ENCODE data around the gene VAV1.
"Not testable (repeated sequence)": the region's sequence is repeated elsewhere in the genome, so short reads cannot be mapped to it uniquely, and the experiment has no call there.

Gene VAV1

DNA sequence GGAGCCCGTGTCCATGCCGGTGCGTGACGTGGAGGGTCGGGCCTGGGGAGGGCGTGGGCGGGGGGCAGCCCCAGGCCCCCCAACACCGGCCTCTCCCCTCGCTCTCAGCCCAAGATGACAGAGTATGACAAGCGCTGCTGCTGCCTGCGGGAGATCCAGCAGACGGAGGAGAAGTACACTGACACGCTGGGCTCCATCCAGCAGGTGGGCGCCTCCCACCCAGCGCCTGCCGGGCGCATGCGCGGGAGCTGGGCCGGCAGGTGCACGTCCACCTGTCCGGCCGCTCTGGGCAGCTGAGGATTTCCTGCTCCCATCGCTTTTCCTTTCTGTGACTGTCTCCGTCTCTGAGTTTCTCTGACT is 49.8 kb downstream of the VAV1 start:
- DNase-seq: no peak

- no peak for DNase-seq
Observed at GRCh38 chr19:6825076-6825774, 52.7 kb downstream of the VAV1 start.

DNA sequence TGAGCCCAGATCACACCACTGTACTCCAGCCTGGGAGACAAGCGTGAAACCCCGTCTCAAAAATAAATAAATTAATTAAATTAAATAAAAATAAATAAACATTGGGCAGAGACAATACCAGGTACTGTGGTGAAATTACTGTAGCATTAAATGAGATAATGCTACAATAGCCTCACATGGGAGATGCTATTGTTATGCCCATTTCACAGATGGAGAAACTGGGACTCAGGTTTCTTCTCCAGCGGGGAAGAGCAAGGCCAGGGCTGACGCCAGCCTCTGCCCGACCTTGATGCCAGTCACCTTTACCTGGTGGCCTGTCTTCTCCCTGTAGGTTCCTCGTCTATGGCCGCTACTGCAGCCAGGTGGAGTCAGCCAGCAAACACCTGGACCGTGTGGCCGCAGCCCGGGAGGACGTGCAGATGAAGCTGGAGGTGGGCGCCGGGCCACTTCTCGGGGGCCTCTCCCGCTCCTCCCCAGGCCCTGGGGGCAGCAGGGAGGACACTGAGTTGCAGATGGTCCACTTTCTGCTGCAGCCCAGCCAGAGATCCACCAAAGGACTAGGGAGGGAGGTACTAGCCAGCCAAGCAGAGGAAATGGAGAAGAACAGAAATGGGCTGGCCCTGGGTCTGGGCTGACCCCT is 53.9 kb downstream of the VAV1 start:
- DNase-seq: no peak

GRCh38 chr19:6828306-6828697 is 55.8 kb downstream of the VAV1 start:
- no peak for DNase-seq

DNA sequence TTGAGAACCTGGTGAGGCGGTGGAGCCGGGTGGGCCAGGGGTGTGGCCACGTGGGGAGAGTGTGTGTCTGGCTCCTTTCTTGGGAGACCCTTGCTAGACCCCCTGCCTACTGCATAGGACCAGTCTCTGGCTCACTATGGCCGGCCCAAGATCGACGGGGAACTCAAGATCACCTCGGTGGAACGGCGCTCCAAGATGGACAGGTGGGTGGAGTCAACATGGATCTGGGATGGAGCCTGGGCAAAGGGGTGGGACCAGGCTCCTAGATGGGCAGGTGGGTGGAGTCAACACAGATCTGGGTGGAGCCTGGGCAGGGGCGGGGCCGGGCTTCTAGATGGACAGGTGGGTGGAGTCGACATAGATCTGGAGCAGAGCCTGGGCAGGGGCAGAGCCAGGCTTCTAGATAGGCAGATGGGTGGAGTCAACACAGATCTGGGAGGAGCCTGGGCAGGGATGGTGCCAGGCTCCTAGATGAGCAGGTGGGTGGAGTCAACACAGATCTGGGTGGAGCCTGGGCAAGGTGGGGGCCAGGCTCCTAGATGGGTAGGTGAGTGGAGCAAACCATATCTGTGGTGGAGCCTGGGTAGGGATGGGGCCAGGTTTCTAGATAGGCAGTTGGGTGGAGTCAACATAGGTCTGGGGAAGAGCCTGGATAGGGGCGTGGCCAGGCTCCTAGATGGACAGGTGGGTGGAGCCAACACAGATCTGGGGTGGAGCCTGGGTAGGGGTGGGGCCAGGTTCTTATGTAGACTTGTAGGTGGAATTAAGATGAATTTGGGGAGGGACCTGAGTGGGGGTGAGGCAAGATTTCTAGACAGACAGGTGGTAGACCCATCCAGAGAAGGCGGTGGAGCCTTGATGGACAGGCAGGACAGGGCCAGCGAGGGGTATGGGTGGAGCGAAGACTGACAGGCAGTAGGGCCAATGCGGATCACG is 56.5 kb downstream of the VAV1 start:
- DNase-seq: peak; percentile 8

DNA sequence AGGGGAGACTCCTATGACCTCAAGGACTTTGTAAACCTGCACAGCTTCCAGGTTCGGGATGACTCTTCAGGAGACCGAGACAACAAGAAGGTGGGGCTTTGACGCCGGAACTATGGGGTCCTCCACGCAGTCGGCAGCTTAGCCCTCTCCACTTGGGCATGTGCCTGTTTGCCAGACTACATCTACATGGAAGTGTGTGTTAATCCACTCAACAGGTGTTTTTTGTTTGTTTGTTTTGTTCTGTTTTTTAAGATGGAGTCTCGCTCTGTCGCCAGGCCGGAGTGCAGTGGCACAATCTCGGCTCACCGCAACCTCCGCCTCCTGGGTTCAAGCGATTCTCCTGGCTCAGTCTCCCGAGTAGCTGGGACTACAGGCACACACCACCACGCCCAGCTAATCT is 57.3 kb downstream of the VAV1 start:
- not testable (repeated sequence) for DNase-seq

DNA sequence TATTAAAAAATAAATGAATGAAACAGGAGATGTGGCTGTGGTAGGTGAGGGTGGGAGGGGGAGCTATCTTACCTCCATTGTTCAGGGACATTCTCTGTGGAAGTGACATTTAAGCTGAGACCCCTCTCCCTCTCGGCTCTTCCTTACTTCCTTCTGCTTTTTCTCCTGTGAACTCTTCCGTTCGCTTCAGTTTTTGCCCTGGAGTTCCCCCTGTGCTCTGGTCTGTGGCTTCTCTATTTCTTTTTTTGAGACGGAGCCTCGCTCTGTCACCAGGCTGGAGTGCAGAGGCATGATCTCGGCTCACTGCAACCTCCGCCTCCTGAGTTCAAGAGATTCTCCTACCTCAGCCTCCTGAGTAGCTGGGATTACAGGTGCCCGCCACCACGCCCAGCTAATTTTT is 58.6 kb downstream of the VAV1 start:
- not testable (repeated sequence) for DNase-seq

- DNase-seq: no peak
Observed at GRCh38 chr19:6832412-6832811, 59.9 kb downstream of the VAV1 start.

DNA sequence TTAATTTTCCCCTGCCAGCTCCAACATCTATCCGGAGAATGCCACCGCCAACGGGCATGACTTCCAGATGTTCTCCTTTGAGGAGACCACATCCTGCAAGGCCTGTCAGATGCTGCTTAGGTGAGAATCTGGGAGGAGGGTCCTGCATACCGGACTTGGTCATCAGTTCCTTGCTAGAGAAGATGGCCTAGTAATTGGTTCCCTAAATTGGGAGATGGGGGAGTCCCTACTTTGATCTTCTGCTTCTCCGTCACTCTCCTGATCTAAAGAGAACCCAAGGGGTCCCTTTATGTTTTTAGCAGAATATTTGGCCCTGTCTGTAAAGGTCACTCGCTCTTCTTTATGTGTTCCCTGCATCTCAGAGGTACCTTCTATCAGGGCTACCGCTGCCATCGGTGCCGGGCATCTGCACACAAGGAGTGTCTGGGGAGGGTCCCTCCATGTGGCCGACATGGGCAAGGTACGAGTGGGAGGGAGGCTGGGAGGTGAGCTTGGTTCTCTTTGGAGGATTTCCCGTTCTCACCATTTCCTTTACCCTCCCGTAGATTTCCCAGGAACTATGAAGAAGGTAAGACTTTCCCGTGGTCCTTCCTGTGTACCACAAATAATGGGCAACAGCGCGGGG is 60.8 kb downstream of the VAV1 start:
- no peak for DNase-seq

GRCh38 chr19:6834433-6834832 is 61.9 kb downstream of the VAV1 start:
- no peak for DNase-seq

GRCh38 chr19:6835501-6835900 is 63.0 kb downstream of the VAV1 start:
- DNase-seq: no peak

GRCh38 chr19:6837525-6837924 is 65.0 kb downstream of the VAV1 start:
- DNase-seq: no peak

DNA sequence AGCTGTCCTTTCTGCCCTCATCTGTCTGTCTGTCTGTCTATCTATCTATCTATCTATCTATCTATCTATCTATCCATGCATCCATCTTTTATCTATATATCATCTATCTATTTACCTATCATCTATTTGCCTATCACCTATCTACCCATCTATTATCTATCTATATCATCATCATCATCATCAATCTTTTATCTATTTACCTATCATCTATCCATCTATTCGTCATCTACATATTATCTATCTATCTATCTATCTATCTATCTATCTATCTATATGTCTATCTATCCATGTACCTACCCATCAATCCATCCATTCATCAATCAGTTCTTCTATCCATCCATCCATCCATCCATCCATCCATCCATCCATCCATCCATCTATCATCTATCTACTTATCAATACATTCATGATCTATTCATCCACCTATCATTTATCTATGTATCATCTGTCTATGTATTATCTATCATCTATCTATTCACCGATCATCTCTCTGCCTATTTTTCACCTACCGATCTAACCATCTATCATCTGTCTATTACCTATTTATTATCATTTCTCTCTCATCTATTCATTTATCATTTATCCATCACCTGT is 65.7 kb downstream of the VAV1 start:
- DNase-seq: no peak

- no peak for DNase-seq
Observed at GRCh38 chr19:6842871-6843607, 70.5 kb downstream of the VAV1 start.

DNA sequence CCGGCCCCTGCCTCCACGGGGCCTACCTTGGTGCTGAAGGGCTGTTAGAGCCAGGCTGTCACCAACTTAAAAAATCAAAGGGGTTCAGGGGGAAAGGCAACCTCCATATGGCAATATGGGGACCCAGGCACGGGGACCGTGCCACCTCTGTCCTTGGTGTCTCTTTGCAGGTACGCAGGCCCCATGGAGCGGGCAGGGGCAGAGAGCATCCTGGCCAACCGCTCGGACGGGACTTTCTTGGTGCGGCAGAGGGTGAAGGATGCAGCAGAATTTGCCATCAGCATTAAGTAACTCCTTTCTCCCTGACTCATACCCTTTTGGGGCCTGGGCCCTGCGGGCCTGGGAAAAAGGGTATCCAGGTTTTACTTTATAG is 75.3 kb downstream of the VAV1 start:
- no peak for DNase-seq

GRCh38 chr19:6848986-6849385 is 76.5 kb downstream of the VAV1 start:
- DNase-seq: no peak

DNA sequence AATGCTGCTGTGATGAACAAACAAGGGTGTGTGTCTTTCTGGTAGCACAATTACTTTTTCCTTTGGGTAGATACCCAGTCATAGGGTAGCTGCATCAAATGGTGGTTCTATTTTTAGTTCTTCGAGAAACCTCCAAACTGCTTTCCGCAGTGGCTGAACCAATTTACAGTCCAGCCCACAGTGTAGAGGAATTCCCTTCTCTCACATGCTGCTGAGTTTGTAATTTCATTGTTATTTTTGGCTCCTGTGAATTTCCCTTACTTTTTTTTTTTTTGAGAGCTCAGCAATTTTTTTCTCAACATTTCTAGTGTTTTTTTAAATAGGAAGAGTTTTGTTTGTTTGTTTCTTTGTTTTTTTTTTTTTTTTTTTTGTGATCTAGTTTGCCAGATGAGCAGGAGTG is 77.4 kb downstream of the VAV1 start:
- DNase-seq: no peak

- no peak for DNase-seq
Observed at GRCh38 chr19:6851359-6851758, 78.9 kb downstream of the VAV1 start.

DNA sequence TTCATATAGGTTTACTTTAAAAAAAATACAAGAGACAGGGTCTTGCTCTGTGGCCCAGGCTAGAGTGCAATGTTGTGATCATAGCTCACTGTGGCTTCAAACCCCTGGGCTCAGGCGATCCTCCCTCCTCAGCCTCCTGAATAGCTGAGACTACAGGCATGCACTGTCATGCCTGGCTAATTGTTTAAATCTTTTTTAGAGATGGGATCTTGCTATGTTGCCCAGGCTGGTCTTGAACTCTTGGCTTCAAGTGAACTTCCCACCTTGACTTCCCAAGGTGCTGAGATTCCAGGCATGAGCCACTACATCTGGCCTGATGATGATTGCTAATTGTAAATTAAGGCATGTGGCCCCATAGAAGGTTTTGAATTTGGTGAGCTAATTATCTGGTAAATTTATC is 79.5 kb downstream of the VAV1 start:
- DNase-seq: no peak

DNA sequence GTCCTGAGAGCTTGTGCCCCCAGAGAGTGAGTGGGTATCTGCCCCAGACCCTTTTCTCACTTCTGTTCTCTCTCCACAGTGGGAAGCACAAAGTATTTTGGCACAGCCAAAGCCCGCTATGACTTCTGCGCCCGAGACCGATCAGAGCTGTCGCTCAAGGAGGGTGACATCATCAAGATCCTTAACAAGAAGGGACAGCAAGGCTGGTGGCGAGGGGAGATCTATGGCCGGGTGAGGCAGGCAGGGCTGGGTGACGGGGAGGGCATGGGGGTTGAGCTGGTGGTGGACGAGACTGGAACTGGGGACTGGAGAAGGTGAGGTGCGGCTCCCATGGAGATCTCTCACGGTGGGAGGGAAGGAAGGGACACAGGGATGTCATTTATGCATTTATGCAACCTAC is 81.4 kb downstream of the VAV1 start:
- no peak for DNase-seq

- no peak for DNase-seq
Observed at GRCh38 chr19:6854758-6855157, 82.2 kb downstream of the VAV1 start.

DNA sequence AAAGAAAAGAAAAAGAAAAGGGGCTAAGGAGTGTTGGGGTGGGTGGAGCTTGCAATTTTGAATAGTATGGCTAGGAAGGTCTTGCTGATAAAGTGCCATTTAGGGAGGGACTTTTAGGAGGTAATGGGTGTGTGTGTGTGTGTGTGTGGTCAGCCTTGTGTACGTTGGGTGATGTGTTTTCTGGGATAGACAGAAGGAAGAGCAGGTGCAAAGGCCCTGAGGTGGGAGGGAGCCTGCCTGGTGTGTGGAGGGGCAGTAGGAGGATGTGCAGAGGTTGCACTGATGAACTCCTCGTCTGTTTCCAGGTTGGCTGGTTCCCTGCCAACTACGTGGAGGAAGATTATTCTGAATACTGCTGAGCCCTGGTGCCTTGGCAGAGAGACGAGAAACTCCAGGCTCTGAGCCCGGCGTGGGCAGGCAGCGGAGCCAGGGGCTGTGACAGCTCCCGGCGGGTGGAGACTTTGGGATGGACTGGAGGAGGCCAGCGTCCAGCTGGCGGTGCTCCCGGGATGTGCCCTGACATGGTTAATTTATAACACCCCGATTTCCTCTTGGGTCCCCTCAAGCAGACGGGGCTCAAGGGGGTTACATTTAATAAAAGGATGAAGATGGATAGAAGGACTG is 84.4 kb downstream of the VAV1 start:
- DNase-seq: no peak

Data from retina (tissue), 1 donor.